ENCODE measurements around the gene KBTBD12.
A peak's percentile ranks its signal among the peaks of the same experiment; 100 is the strongest.

The KBTBD12 gene

GRCh38 chr3:127964816-127965215 lies 49.8 kb downstream of the KBTBD12 start:
- no peak for DNase-seq (ENCODE audit: low spot score)
- TF ChIP-seq CTCF (IDR thresholded peaks at IDR 0.05; ENCODE audit: extremely low read depth, missing control alignments) = no peak

GRCh38 chr3:127967316-127967715 lies 52.3 kb downstream of the KBTBD12 start:
- no peak for TF ChIP-seq CTCF (IDR thresholded peaks at IDR 0.05; ENCODE audit: extremely low read depth, missing control alignments)

GRCh38 chr3:127970966-127971592 lies 56.0 kb downstream of the KBTBD12 start:
- TF ChIP-seq CTCF (IDR thresholded peaks at IDR 0.05; ENCODE audit: extremely low read depth, missing control alignments) = peak; percentile 62
- peak; percentile 59 for DNase-seq (ENCODE audit: low spot score)

More at GRCh38 chr3:127967316-127967715, 52.3 kb downstream of the KBTBD12 start:
- no peak for DNase-seq (ENCODE audit: low spot score)

GRCh38 chr3:127974226-127974625 lies 59.2 kb downstream of the KBTBD12 start:
- no peak for DNase-seq (ENCODE audit: low spot score)
- TF ChIP-seq CTCF (IDR thresholded peaks at IDR 0.05; ENCODE audit: extremely low read depth, missing control alignments) = no peak

- no peak for TF ChIP-seq CTCF (IDR thresholded peaks at IDR 0.05; ENCODE audit: extremely low read depth, missing control alignments)
- no peak for DNase-seq (ENCODE audit: low spot score)
Measured at GRCh38 chr3:127975153-127976029, 60.4 kb downstream of the KBTBD12 start.

- TF ChIP-seq CTCF (IDR thresholded peaks at IDR 0.05; ENCODE audit: extremely low read depth, missing control alignments) = no peak
- DNase-seq (ENCODE audit: low spot score) = no peak
Measured at GRCh38 chr3:127978636-127979035, 63.6 kb downstream of the KBTBD12 start.

GRCh38 chr3:127979473-127979872 lies 64.4 kb downstream of the KBTBD12 start:
- no peak for TF ChIP-seq CTCF (IDR thresholded peaks at IDR 0.05; ENCODE audit: extremely low read depth, missing control alignments)
- DNase-seq (ENCODE audit: low spot score) = no peak
